Suprapubic skin (tissue), 4 donors: ENCODE data around the gene TMEM147. TPM values are rescaled to one million over a fixed set of nuclear protein-coding genes. Genes with fewer than 3 reads are reported as not detected.

Experiments used
- DNase-seq, 2 donors: peaks; one replicate each; pipeline ENCODE4 v3.0.0-alpha.2; 2019; ENCODE audit warnings: low spot score in 2 of 2
- H3K27ac ChIP-seq: fragments of 200-600 bp; sonication (generic); one replicate; pipeline ENCODE4 v1.5.1; 2019
- H3K27me3 ChIP-seq: fragments of 200-600 bp; sonication (generic); one replicate; pipeline ENCODE4 v1.5.1; 2019
- H3K36me3 ChIP-seq: fragments of 200-600 bp; sonication (generic); one replicate; pipeline ENCODE4 v1.5.1; 2019
- H3K4me1 ChIP-seq: fragments of 200-600 bp; sonication (generic); one replicate; pipeline ENCODE4 v1.5.1; 2019
- H3K4me3 ChIP-seq: fragments of 200-600 bp; sonication (generic); one replicate; pipeline ENCODE4 v1.5.1; 2019; ENCODE audit warnings: mild to moderate bottlenecking
- H3K9me3 ChIP-seq: fragments of 200-600 bp; sonication (generic); one replicate; pipeline ENCODE4 v1.5.1; 2019
- EP300 ChIP-seq: sonication (generic); formaldehyde crosslinking; IDR thresholded peaks from one replicate; pipeline ENCODE4 v1.6.1; 2017; ENCODE audit warnings: antibody characterized with exemption
- POLR2A ChIP-seq, 2 donors: fragments of 450-650 bp; IDR thresholded peaks; one replicate each; pipeline ENCODE4 v1.6.1; 2017; ENCODE audit warnings: antibody characterized with exemption in 2 of 2, mild to moderate bottlenecking in 2 of 2, moderate library complexity in 2 of 2
- POLR2AphosphoS5 ChIP-seq, 3 donors: sonication (generic); formaldehyde crosslinking; IDR thresholded peaks; one replicate each; pipeline ENCODE4 v1.6.1; 2017; ENCODE audit warnings: antibody characterized with exemption in 3 of 3
- WGBS: methylation state at CpG from one replicate; pipeline ENCODE4 v1.1.5; 2018; 5-methylcytosine and 5-hydroxymethylcytosine counted together
- total RNA-seq, 4 donors: library from RNA; depleted of rRNA; stranded (reverse); fragments of >200 nt; gene quantifications; one replicate each; pipeline ENCODE4 v1.1.0, GENCODE V29; 2016
- TF ChIP-seq, protein P1 (sequence below), 2 donors: fragments of 200-600 bp in 1 of 2; fragments of 450-650 bp in 1 of 2; sonication (generic) in 1 of 2; IDR thresholded peaks; one replicate each; pipeline ENCODE4 v1.5.1; 2016 to 2019; ENCODE audit warnings: antibody characterized with exemption in 2 of 2, mild to moderate bottlenecking in 1 of 2, moderate library complexity in 1 of 2

TMEM147 gene
- total RNA-seq, 4 donors from 2014 or later: 67.5 to 158 (median 118) TPM

DNA sequence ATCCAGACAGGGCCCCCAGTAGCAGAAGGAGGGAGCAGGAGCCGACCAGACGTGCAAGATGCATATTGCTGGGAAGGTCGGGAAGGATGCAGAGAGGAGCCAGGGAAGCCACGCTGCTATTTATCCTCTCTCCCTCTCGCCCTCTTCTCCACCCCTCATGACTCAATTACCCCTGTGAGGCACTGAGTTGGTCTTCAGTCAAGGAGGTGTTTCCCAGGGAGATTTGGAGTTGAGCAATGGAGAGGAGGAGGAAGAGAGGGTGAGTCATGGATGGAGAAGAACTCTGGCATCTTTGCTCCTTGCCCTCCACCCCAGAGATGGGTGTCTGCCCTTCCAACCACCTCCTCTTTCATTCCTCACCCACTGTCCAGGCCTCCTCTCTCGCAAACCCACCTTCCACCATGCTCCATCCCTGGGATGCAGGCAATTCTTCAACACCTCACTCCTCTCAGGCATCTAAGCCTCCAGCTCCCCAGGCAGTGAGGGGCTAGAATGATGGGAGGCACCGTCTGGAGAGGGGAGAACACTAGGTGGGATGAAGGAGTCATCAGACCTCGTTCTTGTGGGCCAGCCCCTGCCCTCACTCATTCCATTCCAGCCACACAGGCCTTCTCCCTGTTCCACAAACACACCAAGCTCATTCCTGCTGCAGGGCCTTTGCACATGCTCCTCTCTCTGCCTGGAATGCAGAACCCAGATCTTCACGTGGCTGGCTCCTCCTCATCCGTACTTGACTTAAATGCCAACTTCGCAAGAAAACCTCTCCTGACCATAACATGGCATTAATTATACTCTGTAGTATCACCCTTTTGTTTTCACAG lies 17.0 kb upstream of the TMEM147 start, which contains the start of gene SBSN:
SBSN (minus strand) TSS at position 94 of the 821 bp plus-strand sequence; CDS start at position 64, 30 bp downstream.
- no peak for TF ChIP-seq POLR2A (IDR thresholded peaks at IDR 0.05)
- TF ChIP-seq POLR2AphosphoS5 (IDR thresholded peaks at IDR 0.05): no peak
- no peak for TF ChIP-seq EP300
- TF ChIP-seq, protein P1, sequence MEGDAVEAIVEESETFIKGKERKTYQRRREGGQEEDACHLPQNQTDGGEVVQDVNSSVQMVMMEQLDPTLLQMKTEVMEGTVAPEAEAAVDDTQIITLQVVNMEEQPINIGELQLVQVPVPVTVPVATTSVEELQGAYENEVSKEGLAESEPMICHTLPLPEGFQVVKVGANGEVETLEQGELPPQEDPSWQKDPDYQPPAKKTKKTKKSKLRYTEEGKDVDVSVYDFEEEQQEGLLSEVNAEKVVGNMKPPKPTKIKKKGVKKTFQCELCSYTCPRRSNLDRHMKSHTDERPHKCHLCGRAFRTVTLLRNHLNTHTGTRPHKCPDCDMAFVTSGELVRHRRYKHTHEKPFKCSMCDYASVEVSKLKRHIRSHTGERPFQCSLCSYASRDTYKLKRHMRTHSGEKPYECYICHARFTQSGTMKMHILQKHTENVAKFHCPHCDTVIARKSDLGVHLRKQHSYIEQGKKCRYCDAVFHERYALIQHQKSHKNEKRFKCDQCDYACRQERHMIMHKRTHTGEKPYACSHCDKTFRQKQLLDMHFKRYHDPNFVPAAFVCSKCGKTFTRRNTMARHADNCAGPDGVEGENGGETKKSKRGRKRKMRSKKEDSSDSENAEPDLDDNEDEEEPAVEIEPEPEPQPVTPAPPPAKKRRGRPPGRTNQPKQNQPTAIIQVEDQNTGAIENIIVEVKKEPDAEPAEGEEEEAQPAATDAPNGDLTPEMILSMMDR (IDR thresholded peaks at IDR 0.05): no peak
- no peaks in the 10 kb centered on the region for H3K36me3 ChIP-seq
- peak within 1 kb of the TSS; percentile 29 for H3K4me3 ChIP-seq
- peak within 1 kb of the TSS; percentile 70 for H3K27ac ChIP-seq
- peaks cover 24% of the 10 kb centered on the region for H3K4me1 ChIP-seq
- DNase-seq: no peak
- H3K9me3 ChIP-seq: no peaks in the 10 kb centered on the region
- 64% methylated on average over 11 of the region's 11 CpGs for WGBS
- H3K27me3 ChIP-seq: peaks cover 60% of the 10 kb centered on the region

DNA sequence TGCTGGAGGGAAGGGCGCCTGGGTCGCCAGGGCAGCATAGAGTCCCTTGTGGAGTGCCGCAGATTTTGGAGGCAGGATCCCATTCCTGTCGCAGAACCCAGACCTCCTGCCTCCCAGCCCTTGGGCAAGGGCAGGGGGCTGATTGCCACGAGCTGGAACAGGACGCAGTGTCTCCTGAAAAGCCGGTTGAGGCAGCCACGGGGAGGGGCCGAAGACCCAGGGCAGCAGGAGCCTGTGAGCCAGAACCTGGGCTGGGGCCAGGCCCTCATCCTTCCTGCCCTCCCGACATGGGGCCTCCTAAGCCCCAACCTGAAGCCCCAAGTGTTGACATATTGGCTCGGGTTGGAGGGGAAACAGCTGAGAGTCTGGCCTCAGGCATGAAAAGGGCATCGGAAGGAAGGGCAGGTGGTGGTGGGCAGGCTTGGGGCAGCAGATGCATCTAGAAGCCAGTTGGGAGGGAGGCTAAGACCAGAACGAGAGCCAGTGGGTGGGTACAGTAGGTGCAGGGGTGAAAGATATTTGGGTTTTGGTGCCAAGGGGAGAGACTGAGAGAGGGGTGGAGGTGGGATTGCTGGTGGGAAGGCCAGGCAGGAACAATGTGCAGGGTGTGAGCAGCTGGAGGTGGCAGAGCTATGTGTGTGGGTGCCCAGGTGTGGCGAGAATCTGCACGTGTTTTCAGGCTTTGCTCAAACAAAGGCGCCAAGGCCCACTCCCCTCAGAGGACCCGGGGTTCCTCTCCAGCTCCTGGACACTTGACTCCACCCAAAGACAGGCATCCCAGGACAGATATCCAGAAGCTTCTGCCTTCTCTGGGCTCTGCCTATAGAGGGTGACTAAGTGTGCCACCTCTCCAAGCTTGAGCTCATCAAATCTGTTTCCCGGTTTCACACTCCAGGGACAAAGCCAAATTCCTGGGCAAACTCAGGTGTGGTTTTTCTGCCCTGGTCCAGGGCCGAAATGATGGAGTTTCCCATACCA lies 15.9 kb upstream of the TMEM147 start:
- Histone ChIP-seq H3K27ac (peak overlapping the region; percentile 70), H3K9me3 (no peaks in the 10 kb centered on the region), H3K27me3 (peaks cover 69% of the 10 kb centered on the region), H3K4me3 (no peak overlapping the region), H3K4me1 (peaks cover 33% of the 10 kb centered on the region), H3K36me3 (no peaks in the 10 kb centered on the region)
- no peak for DNase-seq
- TF ChIP-seq, protein P1 (IDR thresholded peaks at IDR 0.05): no peak
- TF ChIP-seq EP300: no peak
- no peak for TF ChIP-seq POLR2A (IDR thresholded peaks at IDR 0.05)
- no peak for TF ChIP-seq POLR2AphosphoS5 (IDR thresholded peaks at IDR 0.05)
- WGBS: 41% methylated on average over 14 of the region's 19 CpGs

DNA sequence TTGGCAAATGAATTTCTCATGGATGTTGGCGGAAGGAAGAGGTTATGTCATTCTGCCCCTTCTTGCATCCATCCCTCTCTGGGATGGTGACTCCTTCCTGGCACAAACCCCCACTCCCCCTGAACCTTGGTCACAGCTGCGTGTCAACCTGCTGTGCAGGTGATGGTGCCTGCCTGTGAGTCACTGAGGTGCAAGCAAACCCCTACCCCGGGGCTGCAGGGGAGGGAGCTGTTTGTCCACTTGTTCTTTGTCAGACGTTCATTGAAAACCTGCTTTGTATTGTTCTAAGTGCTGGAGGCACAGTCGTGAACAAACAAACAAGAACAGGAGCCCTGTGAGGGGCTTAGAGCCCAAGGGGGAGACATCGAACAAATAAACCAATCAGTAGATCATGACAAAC lies 14.1 kb upstream of the TMEM147 start:
- H3K27me3 ChIP-seq: peaks cover 58% of the 10 kb centered on the region
- no peak overlapping the region for H3K4me3 ChIP-seq
- 50% methylated on average over 6 of the region's 6 CpGs for WGBS
- peaks cover 33% of the 10 kb centered on the region for H3K4me1 ChIP-seq
- no peaks in the 10 kb centered on the region for H3K9me3 ChIP-seq
- no peak for TF ChIP-seq EP300
- DNase-seq: no peak
- H3K27ac ChIP-seq: no peak overlapping the region
- H3K36me3 ChIP-seq: no peaks in the 10 kb centered on the region

GRCh38 chr19:35533201-35533821 lies 12.1 kb upstream of the TMEM147 start, which contains the start of gene GAPDHS:
TSS of gene GAPDHS (plus strand) at chr19:35533456. CDS start at chr19:35533528, 72 bp downstream.
- no peaks in the 10 kb centered on the region for H3K36me3 ChIP-seq
- TF ChIP-seq EP300: no peak
- TF ChIP-seq POLR2A (IDR thresholded peaks at IDR 0.05): no peak
- no peak for TF ChIP-seq POLR2AphosphoS5 (IDR thresholded peaks at IDR 0.05)
- TF ChIP-seq, protein P1 (IDR thresholded peaks at IDR 0.05): no peak
- peak within 1 kb of the TSS; percentile 26 for H3K4me3 ChIP-seq
- peaks cover 22% of the 10 kb centered on the region for H3K4me1 ChIP-seq
- H3K9me3 ChIP-seq: no peaks in the 10 kb centered on the region
- DNase-seq: no peak
- H3K27me3 ChIP-seq: peaks cover 38% of the 10 kb centered on the region
- 57% methylated on average over 33 of the region's 39 CpGs for WGBS
- H3K27ac ChIP-seq: no peak within 1 kb of the TSS

- Histone ChIP-seq H3K36me3 (no peaks in the 10 kb centered on the region), H3K9me3 (no peaks in the 10 kb centered on the region), H3K27ac (no peak overlapping the region), H3K4me3 (peak overlapping the region; percentile 26), H3K4me1 (peaks cover 22% of the 10 kb centered on the region), H3K27me3 (peaks cover 32% of the 10 kb centered on the region)
- 40% methylated on average over 1 of the region's 30 CpGs for WGBS
- TF ChIP-seq POLR2AphosphoS5 (IDR thresholded peaks at IDR 0.05) (no peak), EP300 (no peak)
- TF ChIP-seq, protein P1 (IDR thresholded peaks at IDR 0.05): no peak
- no peak for DNase-seq
Measured at GRCh38 chr19:35533822-35534392, 11.5 kb upstream of the TMEM147 start.
